ENCODE measurements around the gene C17orf113.

Gene C17orf113

DNA sequence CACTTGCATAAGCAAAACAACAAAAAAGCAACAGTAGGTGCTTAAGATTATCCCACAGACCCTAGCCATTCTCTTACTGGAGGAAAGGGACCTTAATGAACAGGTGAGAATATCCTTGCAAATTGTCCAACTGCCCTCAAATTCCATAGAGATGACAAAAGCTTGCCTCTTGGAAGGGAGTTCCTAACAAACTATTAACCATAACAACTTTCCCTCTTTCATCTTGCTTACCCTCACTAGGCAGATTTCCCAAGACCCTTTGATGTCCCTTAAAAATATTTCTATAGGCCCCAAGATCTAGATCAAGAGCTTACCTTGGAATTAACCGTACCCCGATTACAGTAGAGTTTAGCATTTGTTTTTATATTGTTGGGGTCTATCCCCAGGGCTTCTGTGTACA, 62.0 kb downstream of the C17orf113 start:
- TF ChIP-seq EGR1 (IDR thresholded peaks at IDR 0.05): no peak
- TF ChIP-seq TAF1 (IDR thresholded peaks at IDR 0.05; ENCODE audit: low read depth): no peak
- no peak for TF ChIP-seq CREB1 (IDR thresholded peaks at IDR 0.05; ENCODE audit: low read depth)

All from Ishikawa (cell line).